GM18909 (cell line): ENCODE data around the gene ZNF121.
A peak's percentile ranks its signal among the peaks of the same experiment; 100 is the strongest.
"Not testable (repeated sequence)": the region's sequence is repeated elsewhere in the genome, so short reads cannot be mapped to it uniquely, and the experiment has no call there.

Source experiments
- ATAC-seq: cut with Tn5 transposase; IDR thresholded peaks from one replicate; pipeline ENCODE4 v1.9.1; 2021; ENCODE audit warnings: mild to moderate bottlenecking; ENCODE audit not compliant: unreplicated experiment, poor library complexity

ZNF121 gene

GRCh38 chr19:9539201-9539600 is 45.1 kb downstream of the ZNF121 start:
- not testable (repeated sequence) for ATAC-seq

DNA sequence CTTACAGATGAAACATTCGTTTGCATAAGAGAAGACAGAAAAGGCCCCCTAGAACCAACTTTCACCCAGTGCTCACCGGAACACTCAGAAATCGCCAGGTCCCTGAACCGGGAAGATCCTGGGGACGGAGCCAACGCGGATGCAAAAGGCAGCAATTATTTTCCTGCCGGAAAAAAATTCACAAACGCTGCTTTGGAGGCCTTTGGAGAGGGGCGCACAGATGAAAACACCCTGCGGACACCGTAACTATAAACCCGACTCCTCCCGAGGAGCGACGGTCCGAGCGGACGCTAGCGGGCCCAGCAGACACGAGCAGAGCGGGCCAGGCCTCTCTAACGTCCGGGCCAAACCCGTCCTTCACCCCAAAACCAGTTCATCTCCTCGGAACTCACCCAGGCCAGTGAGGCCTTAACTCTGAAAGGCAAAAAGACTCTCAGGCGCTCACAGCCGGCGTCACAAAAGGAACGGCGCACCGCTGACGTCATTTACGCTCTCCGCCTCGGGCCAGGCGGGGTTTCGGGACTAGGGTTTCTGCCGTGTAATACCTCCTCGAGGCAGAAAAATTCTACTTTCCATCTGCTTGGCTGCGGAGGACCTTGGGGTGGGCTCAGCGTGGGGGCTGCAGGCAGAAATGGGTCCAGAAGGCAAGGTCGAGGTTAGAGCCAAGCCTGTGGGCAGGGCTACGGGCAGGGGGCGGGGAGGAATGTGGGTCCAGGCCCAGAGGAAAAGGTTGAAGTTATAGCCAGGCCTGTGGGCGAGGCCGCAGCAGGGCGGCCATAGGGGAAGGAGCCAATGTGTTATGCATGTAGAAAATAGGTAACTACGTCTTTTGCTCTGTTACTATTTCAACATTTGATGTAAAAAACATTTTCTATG is 45.9 kb downstream of the ZNF121 start, which contains the start of gene ZNF426:
TSS of gene ZNF426 (minus strand) at position 463 of the 876 bp plus-strand sequence. CDS start 2,413 bp downstream, outside the sequence.
- ATAC-seq = peak; percentile 77

DNA sequence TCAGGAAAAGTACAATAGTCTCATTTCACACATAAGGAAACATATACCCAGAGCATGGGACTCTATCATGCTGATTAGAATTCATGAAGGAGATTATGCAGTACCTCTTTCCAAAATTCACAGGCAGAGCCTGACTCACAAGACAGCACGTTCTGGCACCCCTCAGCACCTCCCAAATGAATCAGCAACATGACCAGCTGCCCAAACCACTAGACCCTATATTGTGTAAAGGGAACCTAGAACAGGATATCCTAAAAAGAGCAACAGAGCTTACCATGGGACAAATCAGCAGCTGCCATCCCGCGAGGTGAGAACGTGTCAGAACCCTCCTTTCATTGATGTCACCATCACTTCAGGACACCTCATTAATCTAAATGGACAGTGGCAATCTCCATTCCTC is 48.4 kb downstream of the ZNF121 start:
- ATAC-seq = no peak

DNA sequence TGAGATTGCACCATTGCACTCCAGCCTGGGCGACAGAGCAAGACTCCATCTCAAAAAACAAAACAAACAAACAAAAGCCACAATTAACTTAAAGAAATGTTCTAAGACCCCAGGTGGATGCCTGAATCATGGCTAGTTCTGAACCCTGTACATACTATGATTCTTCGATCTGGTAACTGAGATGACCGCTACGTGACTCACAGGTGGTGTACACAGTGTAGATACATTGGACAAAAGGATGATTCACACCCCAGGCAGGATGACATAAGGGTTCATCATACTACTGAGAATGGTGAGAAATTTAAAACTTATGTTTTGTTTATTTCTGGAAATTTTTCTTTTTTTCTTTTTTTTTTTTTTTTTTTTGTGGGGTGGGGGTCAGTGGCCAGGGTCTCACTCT is 52.4 kb downstream of the ZNF121 start:
- ATAC-seq = no peak

DNA sequence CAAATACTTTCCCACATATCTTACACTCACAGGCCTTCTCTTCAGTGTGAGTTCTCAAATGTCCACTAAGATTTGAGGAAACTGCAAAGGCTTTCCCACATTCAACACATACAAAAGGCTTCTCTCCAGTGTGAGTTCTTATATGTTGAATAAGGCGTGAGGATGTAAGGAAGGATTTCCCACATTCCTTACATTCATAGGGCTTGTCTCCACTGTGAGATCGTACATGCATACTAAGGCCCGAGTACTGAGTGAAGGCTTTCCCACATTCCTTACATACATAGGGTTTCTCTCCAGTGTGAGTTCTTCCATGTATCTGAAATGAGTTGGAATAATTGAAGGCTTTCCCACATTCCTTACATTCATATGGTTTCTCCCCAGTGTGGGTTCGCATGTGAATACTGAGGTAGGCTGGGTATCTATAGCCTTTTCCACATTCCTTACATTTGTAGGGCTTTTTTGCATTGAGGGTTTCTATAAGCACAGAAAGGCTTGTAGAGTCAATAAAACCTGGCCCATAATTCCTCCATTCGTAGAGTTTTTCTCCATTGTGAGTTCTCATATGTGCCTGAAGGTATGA is 55.5 kb downstream of the ZNF121 start:
- ATAC-seq = no peak

DNA sequence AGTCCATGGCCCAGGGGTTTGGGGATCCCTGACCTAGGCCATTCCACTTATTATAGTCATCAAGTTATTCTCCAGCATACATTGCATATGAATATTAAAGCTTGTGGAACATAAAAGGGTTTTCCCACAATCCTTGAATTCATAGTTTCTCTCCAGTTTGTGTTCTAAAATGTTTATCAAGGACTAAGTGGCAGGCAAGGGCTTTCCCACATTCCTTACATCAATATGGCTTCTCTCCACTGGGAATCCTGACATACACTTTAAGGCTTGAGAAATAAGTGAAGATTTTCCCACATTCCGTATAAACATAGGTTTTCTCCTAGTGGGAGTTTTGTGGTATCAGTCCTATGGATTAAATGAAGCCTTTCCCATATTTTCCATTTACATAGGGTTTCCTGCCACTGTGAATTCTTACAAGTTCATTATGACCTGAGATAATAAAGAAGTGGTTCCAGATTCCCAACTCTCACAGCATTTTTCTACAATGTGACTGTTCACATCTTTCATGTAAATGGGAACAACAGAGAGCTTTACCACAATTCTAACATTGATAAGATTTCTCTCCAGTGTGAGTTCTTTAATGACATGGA is 60.3 kb downstream of the ZNF121 start:
- no peak for ATAC-seq
